ENCODE measurements around the gene DLX1. TPM values are rescaled to one million over a fixed set of nuclear protein-coding genes. Genes with fewer than 3 reads are reported as not detected.
A peak's percentile ranks its signal among the peaks of the same experiment; 100 is the strongest.
"Not testable (repeated sequence)": the region's sequence is repeated elsewhere in the genome, so short reads cannot be mapped to it uniquely, and the experiment has no call there.

The DLX1 gene
- total and polyA plus RNA-seq, 2 experiments from 2014 or later, result 3.8 to 9.5 TPM

DNA sequence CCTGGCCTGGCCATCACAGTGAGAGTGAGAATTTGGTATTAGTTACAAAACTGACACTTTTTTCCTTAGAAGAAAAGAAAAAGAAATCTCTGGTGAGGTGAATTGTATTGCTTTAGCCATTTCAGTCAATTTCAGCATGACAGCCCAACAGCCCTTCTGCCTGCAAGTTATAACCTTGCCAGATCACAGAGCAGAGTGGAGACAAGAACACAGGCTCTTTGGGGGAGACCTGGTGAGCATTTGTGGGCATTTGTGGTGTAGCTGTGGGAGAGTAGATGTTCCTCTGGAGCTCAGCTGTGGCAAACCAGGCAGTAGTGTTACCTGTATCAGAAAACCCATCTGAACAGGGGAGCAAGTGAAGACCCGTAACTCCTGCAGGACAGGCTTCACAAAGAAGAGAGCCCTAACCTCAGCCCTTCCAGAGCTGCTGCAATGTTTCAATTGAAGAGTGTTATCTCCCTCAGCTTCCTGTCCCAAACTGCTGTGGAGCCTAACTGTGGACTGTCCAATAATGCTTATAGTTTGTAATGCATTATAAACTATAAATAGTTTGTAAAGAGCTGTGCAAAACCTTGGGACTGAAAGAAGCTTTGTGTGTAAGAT is 22.8 kb upstream of the DLX1 start:
- Histone ChIP-seq H3K4me2 (ENCODE audit: unreplicated experiment) (no peak overlapping the region), H3K27ac (no peak overlapping the region), H3K36me3 (ENCODE audit: low read depth) (peaks cover 3% of the 10 kb centered on the region; the same call in 1 of the 2 replicates), H3K27me3 (replicated peaks; ENCODE audit: insufficient read depth) (no peaks in the 10 kb centered on the region), H4K20me1 (ENCODE audit: insufficient read depth) (no peaks in the 10 kb centered on the region), H2AFZ (no peak overlapping the region), H3K79me2 (ENCODE audit: insufficient read depth) (no peaks in the 10 kb centered on the region), H3K4me1 (ENCODE audit: insufficient read depth) (no peaks in the 10 kb centered on the region), H3K9me2 (ENCODE audit: insufficient read depth) (no peaks in the 10 kb centered on the region), H3K4me3 (no peak overlapping the region), H3K9me3 (ENCODE audit: low read depth) (no peaks in the 10 kb centered on the region), H3F3A (ENCODE audit: insufficient read depth) (no peaks in the 10 kb centered on the region), H3K9ac (no peak overlapping the region)
- TF ChIP-seq EZH2phosphoT487 (IDR thresholded peaks at IDR 0.05; ENCODE audit: insufficient read depth, low read depth), result no peak
- DNase-seq, result no peak
- WGBS, 2 experiments (ENCODE audit: low coverage in 1 of 2, low lambda C conversion rate in 2 of 2, missing lambda C conversion rate in 2 of 2), result 88 to 100% methylated on average over 1 of the region's 1 CpG
- in situ Hi-C loops (cut with MboI), result no loop called here

DNA sequence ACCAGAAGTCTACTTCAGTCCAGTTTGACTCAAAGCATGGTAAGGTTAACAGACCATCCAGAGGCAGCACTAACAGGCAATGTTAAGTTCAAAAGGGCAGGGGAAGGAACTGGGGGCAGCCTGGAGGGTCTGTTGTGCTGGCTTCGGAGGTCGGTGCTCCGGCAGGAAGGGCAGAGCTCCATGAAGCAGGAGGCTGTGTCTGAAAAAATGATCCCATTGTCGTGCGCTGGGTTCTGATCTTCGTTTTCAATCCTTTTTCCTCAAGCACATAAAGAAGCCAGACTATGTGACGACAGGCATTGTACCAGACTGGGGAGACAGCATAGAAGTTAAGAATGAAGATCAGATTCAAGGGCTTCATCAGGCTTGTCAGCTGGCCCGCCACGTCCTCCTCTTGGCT is 21.9 kb upstream of the DLX1 start:
- Histone ChIP-seq H3K4me3 (no peak overlapping the region), H3K9me2 (ENCODE audit: insufficient read depth) (no peaks in the 10 kb centered on the region), H3K27me3 (replicated peaks; ENCODE audit: insufficient read depth) (no peaks in the 10 kb centered on the region), H3K4me1 (ENCODE audit: insufficient read depth) (no peaks in the 10 kb centered on the region), H3K9ac (no peak overlapping the region), H2AFZ (no peak overlapping the region), H3K27ac (no peak overlapping the region), H3K79me2 (ENCODE audit: insufficient read depth) (no peaks in the 10 kb centered on the region), H3K36me3 (ENCODE audit: low read depth) (peaks cover 3% of the 10 kb centered on the region; the same call in 1 of the 2 replicates), H4K20me1 (ENCODE audit: insufficient read depth) (no peaks in the 10 kb centered on the region), H3K4me2 (ENCODE audit: unreplicated experiment) (no peak overlapping the region), H3K9me3 (ENCODE audit: low read depth) (no peaks in the 10 kb centered on the region), H3F3A (ENCODE audit: insufficient read depth) (no peaks in the 10 kb centered on the region)
- no peak for TF ChIP-seq EZH2phosphoT487 (IDR thresholded peaks at IDR 0.05; ENCODE audit: insufficient read depth, low read depth)
- TF ChIP-seq EZH2 (IDR thresholded peaks at IDR 0.05; ENCODE audit: insufficient read depth, poor library complexity, severe bottlenecking), result no peak
- no peak for DNase-seq
- in situ Hi-C loops (cut with MboI), result no loop called here
- WGBS, 2 experiments (ENCODE audit: low coverage in 1 of 2, low lambda C conversion rate in 2 of 2, missing lambda C conversion rate in 2 of 2), result 91% methylated on average over 9 of the region's 9 CpGs

DNA sequence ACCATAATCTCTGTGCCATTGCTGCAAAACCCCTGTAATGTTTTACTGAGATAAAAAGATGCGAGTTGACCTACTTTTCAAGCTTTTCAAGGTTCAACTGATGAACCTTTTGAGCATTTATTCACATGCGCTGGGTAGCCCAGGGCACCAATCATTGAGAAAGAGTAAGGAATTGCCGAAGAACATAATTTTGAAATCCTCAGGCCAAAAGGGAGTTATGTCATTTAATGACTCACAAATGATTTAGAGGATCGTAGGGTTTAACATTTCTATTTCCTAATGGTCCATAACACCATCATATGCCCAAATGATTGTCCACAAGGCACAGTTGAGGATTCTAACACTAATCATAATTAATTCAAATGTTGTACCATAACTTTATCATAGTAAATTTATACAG is 20.2 kb upstream of the DLX1 start:
- H3K9ac ChIP-seq, result no peak overlapping the region
- no peaks in the 10 kb centered on the region for H4K20me1 ChIP-seq (ENCODE audit: insufficient read depth)
- H3K9me2 ChIP-seq (ENCODE audit: insufficient read depth), result no peaks in the 10 kb centered on the region
- TF ChIP-seq EZH2 (IDR thresholded peaks at IDR 0.05; ENCODE audit: insufficient read depth, poor library complexity, severe bottlenecking) (no peak), EZH2phosphoT487 (IDR thresholded peaks at IDR 0.05; ENCODE audit: insufficient read depth, low read depth) (no peak)
- no peaks in the 10 kb centered on the region for H3K4me1 ChIP-seq (ENCODE audit: insufficient read depth)
- H3K9me3 ChIP-seq (ENCODE audit: low read depth), result no peaks in the 10 kb centered on the region
- no peak overlapping the region for H3K27ac ChIP-seq
- DNase-seq, result peak; percentile 17
- H3K36me3 ChIP-seq (ENCODE audit: low read depth), result peaks cover 3% of the 10 kb centered on the region; the same call in 1 of the 2 replicates
- H3K27me3 ChIP-seq (replicated peaks; ENCODE audit: insufficient read depth), result no peaks in the 10 kb centered on the region
- H2AFZ ChIP-seq, result no peak overlapping the region
- H3K79me2 ChIP-seq (ENCODE audit: insufficient read depth), result no peaks in the 10 kb centered on the region
- H3K4me2 ChIP-seq (ENCODE audit: unreplicated experiment), result no peak overlapping the region
- in situ Hi-C loops (cut with MboI), result no loop called here
- no peak overlapping the region for H3K4me3 ChIP-seq
- H3F3A ChIP-seq (ENCODE audit: insufficient read depth), result no peaks in the 10 kb centered on the region
- 79 to 80% methylated on average over 4 of the region's 4 CpGs for WGBS, 2 experiments (ENCODE audit: low coverage in 1 of 2, low lambda C conversion rate in 2 of 2, missing lambda C conversion rate in 2 of 2)

DNA sequence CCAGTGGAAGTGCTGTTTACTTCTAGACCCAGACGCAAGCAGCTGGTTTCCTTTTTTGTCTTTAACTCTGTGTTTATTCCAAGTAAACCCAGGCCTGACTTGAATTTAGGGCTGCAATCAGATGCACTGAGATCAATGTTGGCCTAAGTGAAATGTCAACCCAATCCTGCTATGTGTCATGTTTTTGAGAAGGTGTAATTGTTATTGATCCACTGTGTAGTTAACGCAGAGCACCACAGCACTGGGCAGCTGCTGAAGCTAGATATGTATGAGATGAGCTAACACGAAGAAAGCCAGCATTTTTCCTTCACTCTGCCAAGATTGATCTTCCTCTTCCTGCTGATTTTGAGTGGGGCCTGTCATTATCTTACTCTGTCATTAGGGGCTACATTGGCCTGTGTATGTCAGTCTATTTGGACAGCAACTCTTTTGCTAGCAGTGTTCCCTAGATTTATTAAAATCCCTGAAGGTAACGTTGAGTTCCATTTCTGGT is 18.9 kb upstream of the DLX1 start:
- no peak for DNase-seq
- in situ Hi-C loops (cut with MboI), result no loop called here
- no peaks in the 10 kb centered on the region for H3K9me3 ChIP-seq (ENCODE audit: low read depth)
- H3K27ac ChIP-seq, result no peak overlapping the region
- H3K4me1 ChIP-seq (ENCODE audit: insufficient read depth), result no peaks in the 10 kb centered on the region
- no peaks in the 10 kb centered on the region for H3F3A ChIP-seq (ENCODE audit: insufficient read depth)
- TF ChIP-seq EZH2phosphoT487 (IDR thresholded peaks at IDR 0.05; ENCODE audit: insufficient read depth, low read depth) (no peak), EZH2 (IDR thresholded peaks at IDR 0.05; ENCODE audit: insufficient read depth, poor library complexity, severe bottlenecking) (no peak)
- H3K36me3 ChIP-seq (ENCODE audit: low read depth), result peaks cover 3% of the 10 kb centered on the region; the same call in 1 of the 2 replicates
- no peak overlapping the region for H3K4me2 ChIP-seq (ENCODE audit: unreplicated experiment)
- no peak overlapping the region for H2AFZ ChIP-seq
- no peaks in the 10 kb centered on the region for H3K27me3 ChIP-seq (replicated peaks; ENCODE audit: insufficient read depth)
- no peak overlapping the region for H3K4me3 ChIP-seq
- H4K20me1 ChIP-seq (ENCODE audit: insufficient read depth), result no peaks in the 10 kb centered on the region
- no peaks in the 10 kb centered on the region for H3K79me2 ChIP-seq (ENCODE audit: insufficient read depth)
- no peak overlapping the region for H3K9ac ChIP-seq
- H3K9me2 ChIP-seq (ENCODE audit: insufficient read depth), result no peaks in the 10 kb centered on the region
- 79 to 90% methylated on average over 4 of the region's 4 CpGs for WGBS, 2 experiments (ENCODE audit: low coverage in 1 of 2, low lambda C conversion rate in 2 of 2, missing lambda C conversion rate in 2 of 2)

DNA sequence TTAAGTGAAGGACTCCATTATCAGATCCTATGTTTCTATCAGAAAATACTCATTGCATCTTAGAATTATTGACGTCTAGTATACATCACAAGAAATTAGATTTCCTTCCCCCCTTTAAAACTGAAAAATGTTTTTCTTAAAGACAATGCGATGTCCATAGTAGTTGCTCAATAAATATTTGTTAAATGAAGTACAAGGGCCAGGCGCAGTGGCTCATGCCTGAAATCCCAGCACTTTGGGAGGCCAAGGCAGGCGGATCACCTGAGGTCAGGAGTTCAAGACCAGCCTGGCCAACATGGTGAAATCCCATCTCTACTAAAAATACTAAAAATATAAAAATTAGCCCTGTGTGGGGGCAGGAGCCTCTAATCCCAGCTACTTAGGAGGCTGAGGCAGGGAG is 17.4 kb upstream of the DLX1 start:
- H3K9me3 ChIP-seq (ENCODE audit: low read depth); H3K27me3 ChIP-seq (replicated peaks; ENCODE audit: insufficient read depth); H3K9ac ChIP-seq; H3K4me3 ChIP-seq; H3K27ac ChIP-seq; H4K20me1 ChIP-seq (ENCODE audit: insufficient read depth); H3K79me2 ChIP-seq (ENCODE audit: insufficient read depth); in situ Hi-C loops (cut with MboI); H2AFZ ChIP-seq; H3K4me2 ChIP-seq (ENCODE audit: unreplicated experiment); H3K9me2 ChIP-seq (ENCODE audit: insufficient read depth); H3K4me1 ChIP-seq (ENCODE audit: insufficient read depth); DNase-seq; H3K36me3 ChIP-seq (ENCODE audit: low read depth); H3F3A ChIP-seq (ENCODE audit: insufficient read depth): not testable (repeated sequence)
- WGBS, 2 experiments (ENCODE audit: low coverage in 1 of 2, low lambda C conversion rate in 2 of 2, missing lambda C conversion rate in 2 of 2), result 90 to 98% methylated on average over 4 of the region's 4 CpGs

All from GM23248 (cell line).